Measurements from ENCODE around the gene SPSB1.

SPSB1 gene

DNA sequence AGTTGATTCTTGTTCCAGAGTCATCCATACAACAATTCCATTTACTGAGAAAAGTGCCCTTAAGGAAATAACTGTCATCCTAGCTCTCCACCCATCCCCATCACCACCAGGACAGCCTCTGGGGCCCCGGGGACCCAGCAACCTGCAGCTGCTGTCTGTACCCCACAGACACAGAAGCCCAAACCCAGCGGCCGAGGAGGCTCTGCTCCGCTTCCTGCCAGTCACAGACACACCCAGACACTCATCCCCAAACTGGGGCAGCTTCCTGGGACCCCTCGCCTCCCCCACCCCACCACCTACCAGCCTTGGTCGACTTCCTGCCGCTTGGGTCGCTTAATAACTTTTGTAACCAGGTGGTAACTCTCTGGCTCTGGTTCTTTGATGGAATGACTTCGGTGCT is 125.0 kb downstream of the SPSB1 start:
- no peak for DNase-seq (ENCODE audit: low spot score)
- no peak for FAIRE-seq

GRCh38 chr1:9418851-9419250 is 126.2 kb downstream of the SPSB1 start:
- FAIRE-seq, result no peak

More at GRCh38 chr1:9418851-9419250, 126.2 kb downstream of the SPSB1 start:
- DNase-seq (ENCODE audit: low spot score), result no peak

Data from urothelium cell line (cell line).